ENCODE measurements around the gene ADARB2.

ADARB2 gene

DNA sequence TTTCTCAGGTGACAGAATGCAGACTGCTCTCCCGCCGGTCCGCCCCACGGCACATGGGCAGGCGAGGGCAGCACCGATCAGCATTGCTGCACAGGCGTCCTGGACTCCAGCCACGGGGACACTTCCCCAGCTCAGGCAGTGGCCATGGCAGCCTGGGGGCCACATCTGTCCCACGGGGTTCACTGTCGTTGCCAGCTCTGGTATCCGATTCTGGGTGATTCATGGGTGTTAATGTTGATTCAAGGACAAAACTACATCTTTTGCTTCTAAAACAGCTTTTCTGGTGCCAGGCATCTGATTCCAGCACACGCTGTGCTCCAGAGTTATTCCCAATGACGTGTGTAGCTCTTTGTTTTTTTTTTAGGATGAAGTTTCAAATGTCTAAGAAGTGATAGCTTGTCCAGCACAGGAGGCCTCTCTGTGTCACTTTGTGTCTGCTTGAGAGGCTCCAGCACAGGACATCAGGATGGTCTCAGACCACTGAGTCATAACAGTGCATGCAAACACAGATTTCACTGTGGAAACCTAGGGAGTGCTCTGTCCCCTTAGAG lies 463.1 kb downstream of the ADARB2 start:
- Histone ChIP-seq H3K4me3 (ENCODE audit: low read depth in 1 of 2, low read length in 1 of 2) (no peak overlapping the region), H3K4me1 (ENCODE audit: control insufficient read depth in 1 of 2, insufficient read depth in 1 of 2, low read depth in 1 of 2, low read length in 1 of 2) (peaks cover 0 to under 1% of the 10 kb centered on the region in 2 experiments), H3K27me3 (no peaks in the 10 kb centered on the region), H3K36me3 (no peaks in the 10 kb centered on the region), H3K9me3 (no peaks in the 10 kb centered on the region), H3K27ac (no peak overlapping the region)
- no peak for TF ChIP-seq CTCF (IDR thresholded peaks at IDR 0.05)

GRCh38 chr10:1273372-1274105 lies 463.8 kb downstream of the ADARB2 start:
- peaks cover 2 to 7% of the 10 kb centered on the region in 2 experiments for H3K4me1 ChIP-seq (ENCODE audit: control insufficient read depth in 1 of 2, insufficient read depth in 1 of 2, low read depth in 1 of 2, low read length in 1 of 2)
- no peaks in the 10 kb centered on the region for H3K9me3 ChIP-seq
- H3K36me3 ChIP-seq = no peaks in the 10 kb centered on the region
- no peak for TF ChIP-seq CTCF (IDR thresholded peaks at IDR 0.05)
- no peak overlapping the region for H3K4me3 ChIP-seq (ENCODE audit: low read depth in 1 of 2, low read length in 1 of 2)
- no peak overlapping the region for H3K27ac ChIP-seq
- H3K27me3 ChIP-seq = no peaks in the 10 kb centered on the region

DNA sequence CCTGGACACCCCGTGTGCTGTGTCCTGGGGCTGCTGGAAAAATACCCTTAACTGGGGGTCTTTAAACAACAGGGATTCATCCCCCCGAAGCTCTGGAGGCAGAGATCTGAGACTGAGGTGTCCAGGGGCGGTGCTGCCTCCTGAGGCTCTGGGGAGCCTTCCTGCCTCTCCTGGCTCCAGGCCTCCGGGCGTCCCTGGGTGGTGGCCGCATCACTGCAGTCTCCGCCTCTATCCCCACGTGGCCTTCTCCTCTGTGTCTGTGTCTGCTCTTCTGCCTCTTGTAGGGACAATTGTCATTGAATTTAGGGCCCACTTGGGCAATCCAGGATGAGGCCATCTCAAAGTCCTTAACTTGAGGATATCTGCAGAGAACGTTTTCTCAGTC lies 464.6 kb downstream of the ADARB2 start:
- no peak overlapping the region for H3K27ac ChIP-seq
- no peak overlapping the region for H3K4me3 ChIP-seq (ENCODE audit: low read depth in 1 of 2, low read length in 1 of 2)
- no peak for TF ChIP-seq CTCF (IDR thresholded peaks at IDR 0.05)
- no peaks in the 10 kb centered on the region for H3K36me3 ChIP-seq
- H3K9me3 ChIP-seq = no peaks in the 10 kb centered on the region
- peaks cover under 1% of the 10 kb centered on the region for H3K27me3 ChIP-seq
- H3K4me1 ChIP-seq (ENCODE audit: control insufficient read depth in 1 of 2, insufficient read depth in 1 of 2, low read depth in 1 of 2, low read length in 1 of 2) = peaks cover 2 to 7% of the 10 kb centered on the region in 2 experiments

GRCh38 chr10:1272079-1272776 lies 465.1 kb downstream of the ADARB2 start:
- Histone ChIP-seq H3K4me3 (ENCODE audit: low read depth in 1 of 2, low read length in 1 of 2) (no peak overlapping the region), H3K9me3 (no peaks in the 10 kb centered on the region), H3K4me1 (ENCODE audit: control insufficient read depth in 1 of 2, insufficient read depth in 1 of 2, low read depth in 1 of 2, low read length in 1 of 2) (peaks cover 2 to 7% of the 10 kb centered on the region in 2 experiments), H3K36me3 (no peaks in the 10 kb centered on the region), H3K27ac (no peak overlapping the region), H3K27me3 (peaks cover 3% of the 10 kb centered on the region)
- no peak for TF ChIP-seq CTCF (IDR thresholded peaks at IDR 0.05)

DNA sequence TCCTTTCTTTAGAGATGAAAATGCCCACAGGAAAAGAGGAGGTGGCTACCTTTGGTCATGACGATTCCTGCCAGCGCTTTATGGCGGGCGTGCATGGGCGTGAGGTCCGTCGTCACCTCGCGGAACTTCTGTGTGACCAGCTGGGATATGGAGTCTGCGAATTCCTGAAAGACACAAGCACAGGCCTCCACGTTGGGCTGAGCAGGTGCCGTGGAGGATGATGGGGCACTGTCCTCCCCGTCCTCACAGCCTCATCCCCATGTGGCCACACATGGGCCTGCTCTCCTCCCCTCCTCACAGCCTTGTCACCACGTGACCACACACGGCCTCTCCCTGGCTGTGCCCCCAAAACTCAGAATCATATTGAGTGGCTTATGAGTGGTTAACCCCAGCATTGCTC lies 466.4 kb downstream of the ADARB2 start:
- Histone ChIP-seq H3K27ac (no peak overlapping the region), H3K9me3 (no peaks in the 10 kb centered on the region), H3K36me3 (no peaks in the 10 kb centered on the region), H3K27me3 (peaks cover 3% of the 10 kb centered on the region), H3K4me1 (ENCODE audit: control insufficient read depth in 1 of 2, insufficient read depth in 1 of 2, low read depth in 1 of 2, low read length in 1 of 2) (peaks cover 2 to 7% of the 10 kb centered on the region in 2 experiments), H3K4me3 (ENCODE audit: low read depth in 1 of 2, low read length in 1 of 2) (no peak overlapping the region)
- no peak for TF ChIP-seq CTCF (IDR thresholded peaks at IDR 0.05)
